NCI-H69 (cell line): ENCODE results near the gene HINT2.

Experiments used
- DNase-seq: peaks from one replicate; lab custom pipeline; 2025; lab: John Stamatoyannopoulos, UW

The HINT2 gene

GRCh38 chr9:35811381-35812024 is 3.3 kb downstream of the HINT2 start:
- DNase-seq: peak; percentile 20

- DNase-seq: no peak
Observed at GRCh38 chr9:35810122-35810521, 4.7 kb downstream of the HINT2 start.

DNA sequence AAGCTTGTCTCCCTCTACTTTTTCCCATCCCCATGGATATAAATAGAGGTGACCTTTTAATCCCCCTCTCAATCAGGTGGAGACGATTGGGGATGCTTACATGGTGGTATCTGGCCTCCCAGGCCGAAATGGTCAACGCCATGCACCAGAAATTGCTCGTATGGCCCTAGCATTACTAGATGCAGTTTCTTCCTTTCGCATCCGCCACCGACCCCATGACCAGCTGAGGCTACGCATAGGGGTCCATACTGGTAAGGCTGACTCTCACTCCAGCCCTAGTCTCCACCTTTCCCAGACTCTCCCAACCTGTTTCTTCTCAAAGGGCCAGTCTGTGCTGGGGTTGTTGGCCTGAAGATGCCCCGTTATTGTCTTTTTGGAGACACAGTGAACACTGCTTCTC is 6.4 kb downstream of the HINT2 start:
- DNase-seq: no peak

GRCh38 chr9:35806101-35806500 is 8.7 kb downstream of the HINT2 start:
- DNase-seq: no peak

GRCh38 chr9:35801328-35802128 is 13.3 kb downstream of the HINT2 start:
- no peak for DNase-seq

DNA sequence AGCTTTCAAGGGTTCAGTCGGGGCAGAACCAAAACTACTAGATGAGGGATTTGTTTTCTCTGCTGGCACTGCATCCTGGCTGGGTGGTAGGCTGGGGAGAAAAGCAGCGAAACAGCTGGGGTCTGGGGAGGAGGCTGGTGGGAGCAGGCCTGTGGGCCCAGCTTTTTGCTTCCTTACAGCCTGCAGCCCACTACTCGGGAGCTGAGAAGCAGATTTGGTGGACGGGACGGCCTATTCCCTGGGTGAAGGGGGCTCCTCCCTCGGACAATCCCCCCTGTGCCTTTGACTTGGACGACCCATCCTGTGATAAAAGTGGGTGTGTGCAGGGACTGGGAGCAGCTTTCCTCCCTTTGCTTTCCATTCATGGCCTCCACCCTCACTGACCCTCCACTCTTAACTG is 14.3 kb downstream of the HINT2 start:
- DNase-seq: no peak

GRCh38 chr9:35798658-35799374 is 16.0 kb downstream of the HINT2 start:
- peak; percentile 8 for DNase-seq

- DNase-seq: no peak
Observed at GRCh38 chr9:35797311-35798109, 17.3 kb downstream of the HINT2 start.

DNA sequence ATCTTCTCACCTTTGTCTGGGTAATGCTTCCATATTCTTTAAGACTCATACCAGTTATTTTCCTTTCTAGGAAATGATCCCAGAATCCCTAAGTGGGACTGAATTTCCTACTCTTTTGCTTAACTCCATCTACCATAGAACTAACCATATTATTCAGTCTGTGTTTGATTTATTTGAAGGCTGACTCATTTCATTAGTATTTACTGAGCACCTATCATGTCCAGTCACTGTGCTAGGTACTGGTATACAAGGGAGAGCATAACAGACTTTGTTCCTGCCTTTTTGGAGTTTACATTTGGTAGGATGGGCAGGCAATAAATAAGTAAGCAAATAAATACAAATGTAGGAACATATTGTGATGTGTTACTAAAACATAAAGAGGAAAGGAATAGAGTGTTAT is 19.1 kb downstream of the HINT2 start:
- DNase-seq: no peak

GRCh38 chr9:35793461-35793860 is 21.4 kb downstream of the HINT2 start:
- DNase-seq: peak; percentile 14

- DNase-seq: no peak
Observed at GRCh38 chr9:35792826-35793225, 22.0 kb downstream of the HINT2 start.

DNA sequence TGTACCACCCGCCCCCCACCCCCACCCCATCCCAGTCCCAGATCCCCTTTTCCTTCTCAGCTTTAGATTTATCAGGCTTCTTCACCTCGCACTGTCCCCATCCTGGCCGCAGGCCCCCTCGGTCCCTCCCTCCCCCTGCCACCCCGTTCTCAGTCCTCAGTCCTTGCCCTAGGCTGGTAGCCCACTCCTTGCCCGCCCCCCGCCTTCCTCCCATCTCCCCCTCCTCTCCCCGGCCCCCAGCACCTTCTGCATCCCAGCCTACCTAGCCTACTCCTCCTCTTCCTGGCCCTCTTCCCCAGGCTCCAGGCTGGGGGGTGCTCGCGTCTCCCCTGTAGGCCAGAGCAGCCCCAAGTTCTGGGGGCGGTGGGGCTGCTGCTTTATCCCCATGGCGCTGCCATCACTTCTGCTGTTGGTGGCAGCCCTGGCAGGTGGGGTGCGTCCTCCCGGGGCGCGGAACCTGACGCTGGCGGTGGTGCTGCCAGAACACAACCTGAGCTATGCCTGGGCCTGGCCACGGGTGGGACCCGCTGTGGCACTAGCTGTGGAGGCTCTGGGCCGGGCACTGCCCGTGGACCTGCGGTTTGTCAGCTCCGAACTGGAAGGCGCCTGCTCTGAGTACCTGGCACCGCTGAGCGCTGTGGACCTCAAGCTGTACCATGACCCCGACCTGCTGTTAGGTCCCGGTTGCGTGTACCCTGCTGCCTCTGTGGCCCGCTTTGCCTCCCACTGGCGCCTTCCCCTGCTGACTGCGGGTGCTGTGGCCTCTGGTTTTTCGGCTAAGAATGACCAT is 22.6 kb downstream of the HINT2 start:
- DNase-seq: no peak

DNA sequence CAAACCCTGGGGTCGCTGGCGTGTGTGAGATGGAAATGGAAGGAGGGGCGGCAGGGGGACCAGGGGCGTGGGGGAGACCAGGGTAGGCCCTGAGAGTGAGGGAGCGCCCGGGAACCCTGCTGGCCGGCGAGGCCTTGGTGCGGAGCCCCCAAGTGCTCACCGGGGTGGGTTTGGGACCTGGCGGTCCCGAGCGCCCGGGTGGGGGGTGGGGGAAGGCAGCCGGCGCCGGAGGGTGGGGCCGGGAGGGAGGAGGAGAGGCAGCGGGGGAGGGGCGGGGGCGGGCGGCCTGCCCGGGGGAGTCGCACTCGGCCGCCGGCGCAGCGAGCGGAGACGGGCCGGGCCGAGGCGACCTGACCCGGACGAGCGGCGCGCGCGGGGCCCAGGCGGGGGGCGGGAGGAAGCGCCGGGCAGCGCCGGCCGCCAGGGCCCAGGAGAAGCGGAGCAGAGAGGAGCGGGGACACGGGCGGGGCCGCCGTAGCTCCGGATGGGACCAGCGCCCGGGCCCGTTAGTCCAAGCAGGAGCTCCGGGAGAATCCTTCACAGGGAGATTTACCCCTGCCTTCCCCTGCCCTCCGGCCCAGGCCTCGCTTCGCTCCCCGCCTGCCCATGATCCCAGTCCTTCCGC is 23.4 kb downstream of the HINT2 start, which contains the start of gene NPR2:
TSS of gene NPR2 (plus strand) at position 295 of the 625 bp plus-strand sequence. CDS start 818 bp downstream, outside the sequence.
- DNase-seq: no peak

DNA sequence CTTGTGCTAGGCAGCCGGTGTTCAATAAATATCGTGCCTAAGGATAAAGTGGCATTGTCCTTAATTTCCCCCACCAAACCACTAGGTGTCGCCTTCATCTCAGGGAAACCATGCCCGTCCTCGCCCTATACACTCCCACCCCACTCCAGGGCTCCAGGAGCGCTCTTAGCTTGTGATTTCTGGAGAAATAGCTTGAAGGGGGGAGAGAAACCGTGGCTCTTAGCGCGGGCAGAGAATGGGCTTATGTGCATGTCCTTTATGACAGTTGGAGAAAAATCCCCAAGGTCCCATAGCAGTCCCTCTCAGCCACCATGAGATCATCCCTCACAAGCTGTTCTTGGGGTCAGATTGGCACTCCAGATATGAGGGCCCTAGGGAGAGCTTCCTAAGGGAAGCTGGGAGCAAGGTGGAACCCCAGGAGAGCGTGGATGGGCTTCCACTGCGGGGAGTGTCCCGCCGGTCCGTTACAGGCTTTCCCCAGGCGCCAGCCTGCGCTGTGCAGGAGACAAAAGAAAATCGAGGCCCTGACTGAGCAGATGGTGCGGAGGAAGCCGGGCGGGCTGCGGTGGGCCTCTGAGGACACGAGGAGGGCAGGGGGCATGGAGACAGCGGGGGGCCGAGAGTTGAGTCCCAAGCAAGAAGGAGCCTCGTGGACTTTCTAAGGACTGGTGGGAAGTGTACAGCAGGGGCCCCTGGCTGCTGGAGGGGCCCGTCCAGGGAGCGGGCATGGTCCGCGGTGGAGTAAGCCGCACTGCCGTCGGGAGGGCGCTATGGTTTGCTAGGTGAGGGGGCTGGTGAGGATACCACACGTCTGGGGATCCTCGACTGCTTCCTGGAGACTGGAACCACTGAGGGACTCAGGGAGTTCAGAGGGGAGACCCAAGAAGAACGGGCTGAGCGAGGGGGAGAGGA is 24.2 kb downstream of the HINT2 start:
- DNase-seq: peak; percentile 79

GRCh38 chr9:35790025-35790384 is 24.8 kb downstream of the HINT2 start:
- no peak for DNase-seq

GRCh38 chr9:35789541-35789940 is 25.3 kb downstream of the HINT2 start:
- DNase-seq: no peak

DNA sequence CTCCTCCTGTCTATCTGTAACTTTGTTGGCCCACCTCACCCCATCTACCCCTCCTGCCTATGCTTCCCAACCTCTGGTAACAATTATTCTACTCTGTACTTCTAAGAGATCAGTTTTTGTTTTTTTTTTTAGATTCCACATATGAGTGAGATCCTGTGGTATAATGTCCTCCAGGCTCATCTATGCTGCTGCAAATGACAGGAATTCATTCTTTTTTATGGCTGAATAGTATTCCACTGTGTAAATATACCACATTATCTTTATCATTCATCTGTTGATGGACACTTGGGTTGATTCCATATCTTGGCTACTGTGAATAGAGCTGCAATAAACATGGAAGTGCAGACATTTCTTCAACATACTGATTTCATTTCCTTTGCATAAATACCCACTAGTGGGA is 31.4 kb downstream of the HINT2 start:
- DNase-seq: no peak

GRCh38 chr9:35781066-35781465 is 33.8 kb downstream of the HINT2 start:
- peak; percentile 16 for DNase-seq

GRCh38 chr9:35778496-35778895 is 36.3 kb downstream of the HINT2 start:
- no peak for DNase-seq

- DNase-seq: peak; percentile 95
Observed at GRCh38 chr9:35776018-35776417, 38.8 kb downstream of the HINT2 start.
